HepG2 (cell line): ENCODE measurements around the gene GNG12.

Source experiments
- MTA3 ChIP-seq: sonication (generic); formaldehyde crosslinking; IDR thresholded peaks from 2 replicates; pipeline ENCODE4 v1.4.0; 2020; ENCODE audit warnings: missing genetic modification reagents
- POLR2AphosphoS5 ChIP-seq: IDR thresholded peaks from 2 replicates; pipeline ENCODE4 v1.6.1; 2012; ENCODE audit warnings: low read depth, low read length
- SP1 ChIP-seq, 2 experiments: fragments of 450-650 bp in 1 of 2; sonication (generic) in 1 of 2; formaldehyde crosslinking in 1 of 2; IDR thresholded peaks; 2 replicates each; pipeline versions ENCODE4 v1.4.0 to v1.6.1; 2016 to 2020; ENCODE audit warnings: missing genetic modification reagents in 1 of 2
- TCF7 ChIP-seq: sonication (generic); IDR thresholded peaks from 2 replicates; pipeline ENCODE4 v1.6.1; 2016; ENCODE audit warnings: antibody characterized with exemption, low read depth
- ZBTB40 ChIP-seq, 2 experiments: fragments of 450-650 bp in 1 of 2; sonication (generic) in 1 of 2; formaldehyde crosslinking in 1 of 2; IDR thresholded peaks; 2 replicates each; pipeline versions ENCODE4 v1.6.1 to v1.8.0; 2016 to 2022; ENCODE audit warnings: antibody characterized with exemption in 1 of 2, mild to moderate bottlenecking in 1 of 2, missing genetic modification reagents in 1 of 2
- TF ChIP-seq, protein P1 (sequence below): IDR thresholded peaks from 2 replicates; pipeline ENCODE4 v1.6.1; 2012; ENCODE audit warnings: inconsistent platforms

GRCh38 chr1:67687198-67687545 is 146.1 kb downstream of the GNG12 start:
- no peak for TF ChIP-seq SP1 (IDR thresholded peaks at IDR 0.05)
- TF ChIP-seq SP1 (CRISPR knock-in tag; IDR thresholded peaks at IDR 0.05), result no peak
- no peak for TF ChIP-seq TCF7
- no peak for TF ChIP-seq ZBTB40 (IDR thresholded peaks at IDR 0.05)
- TF ChIP-seq ZBTB40 (CRISPR knock-in tag; IDR thresholded peaks at IDR 0.05), result no peak
- TF ChIP-seq MTA3 (CRISPR knock-in tag), result no peak
- TF ChIP-seq POLR2AphosphoS5, result no peak
- TF ChIP-seq, protein P1, sequence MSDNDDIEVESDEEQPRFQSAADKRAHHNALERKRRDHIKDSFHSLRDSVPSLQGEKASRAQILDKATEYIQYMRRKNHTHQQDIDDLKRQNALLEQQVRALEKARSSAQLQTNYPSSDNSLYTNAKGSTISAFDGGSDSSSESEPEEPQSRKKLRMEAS, result no peak
